Upper lobe of right lung (tissue), 1 donor: Measurements from ENCODE around the gene UTP14A. TPM values are rescaled to one million over a fixed set of nuclear protein-coding genes. Genes with fewer than 3 reads are reported as not detected.

Source experiments
- ATAC-seq: fragments of 200-7000 bp; cut with Tn5 transposase; one replicate; pipeline ENCODE4 v1.9.1; 2020; ENCODE audit warnings: mild to moderate bottlenecking, moderate library complexity
- DNase-seq: peaks from one replicate; pipeline ENCODE4 v3.0.0-alpha.2; 2020
- H3K27ac ChIP-seq: fragments of 200-600 bp; one replicate; pipeline ENCODE4 v1.8.0; 2022
- H3K27me3 ChIP-seq: fragments of 200-600 bp; one replicate; pipeline ENCODE4 v1.8.0; 2022; ENCODE audit warnings: mild to moderate bottlenecking
- H3K36me3 ChIP-seq: fragments of 200-600 bp; one replicate; pipeline ENCODE4 v1.8.0; 2022
- H3K4me1 ChIP-seq: fragments of 200-600 bp; one replicate; pipeline ENCODE4 v1.8.0; 2022
- H3K4me3 ChIP-seq: fragments of 200-600 bp; one replicate; pipeline ENCODE4 v1.8.0; 2022; ENCODE audit warnings: mild to moderate bottlenecking
- H3K9me3 ChIP-seq: fragments of 200-600 bp; one replicate; pipeline ENCODE4 v1.8.0; 2022
- intact Hi-C: fragments of 100-400 bp; cut with DNase I; formaldehyde crosslinking; loops from one replicate; pipeline ENCODE4 v1.11.0; 2022
- total RNA-seq: library from RNA; stranded (reverse); fragmentation: NEBNext Ultra II Directional; extraction: Animal tissue kit (Norgen Biotek cat#: 25700); gene quantifications from one replicate; pipeline ENCODE4 v1.2.1, GENCODE V29; 2021
- TF ChIP-seq, protein P1 (sequence below): fragments of 200-600 bp; IDR thresholded peaks from one replicate; pipeline ENCODE4 v1.8.0; 2022; ENCODE audit warnings: antibody characterized with exemption
- donor health status: DM: no; HTN: yes; CAD: no; lungs with severe emphysema.

UTP14A gene
- total RNA-seq, 1 donor from 2014 or later = 12.9 TPM

DNA sequence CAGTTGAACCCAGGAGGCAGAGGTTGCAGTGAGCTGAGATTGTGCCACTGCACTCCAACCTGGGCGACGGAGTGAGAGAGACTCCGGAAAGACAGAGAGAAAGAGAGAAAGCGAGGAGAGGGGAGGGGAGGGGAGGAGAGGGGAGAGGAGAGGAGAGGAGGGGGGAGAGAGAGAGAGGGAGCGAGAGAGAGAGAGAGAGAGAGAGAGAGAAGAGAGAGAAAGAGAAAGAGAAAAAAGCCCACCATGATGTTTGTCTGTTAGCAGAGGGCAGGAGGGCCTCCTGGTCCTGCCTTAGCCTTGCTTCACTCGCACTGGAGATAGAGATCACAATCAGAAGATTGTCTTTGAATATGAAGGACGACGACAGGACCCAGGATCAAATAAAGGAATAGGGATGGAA, 57.8 kb downstream of the UTP14A start:
- H3K4me3 ChIP-seq = no peak overlapping the region
- ATAC-seq = no peak
- no peak for DNase-seq
- H3K27ac ChIP-seq = no peak overlapping the region
- H3K27me3 ChIP-seq = no peaks in the 10 kb centered on the region
- TF ChIP-seq, protein P1, sequence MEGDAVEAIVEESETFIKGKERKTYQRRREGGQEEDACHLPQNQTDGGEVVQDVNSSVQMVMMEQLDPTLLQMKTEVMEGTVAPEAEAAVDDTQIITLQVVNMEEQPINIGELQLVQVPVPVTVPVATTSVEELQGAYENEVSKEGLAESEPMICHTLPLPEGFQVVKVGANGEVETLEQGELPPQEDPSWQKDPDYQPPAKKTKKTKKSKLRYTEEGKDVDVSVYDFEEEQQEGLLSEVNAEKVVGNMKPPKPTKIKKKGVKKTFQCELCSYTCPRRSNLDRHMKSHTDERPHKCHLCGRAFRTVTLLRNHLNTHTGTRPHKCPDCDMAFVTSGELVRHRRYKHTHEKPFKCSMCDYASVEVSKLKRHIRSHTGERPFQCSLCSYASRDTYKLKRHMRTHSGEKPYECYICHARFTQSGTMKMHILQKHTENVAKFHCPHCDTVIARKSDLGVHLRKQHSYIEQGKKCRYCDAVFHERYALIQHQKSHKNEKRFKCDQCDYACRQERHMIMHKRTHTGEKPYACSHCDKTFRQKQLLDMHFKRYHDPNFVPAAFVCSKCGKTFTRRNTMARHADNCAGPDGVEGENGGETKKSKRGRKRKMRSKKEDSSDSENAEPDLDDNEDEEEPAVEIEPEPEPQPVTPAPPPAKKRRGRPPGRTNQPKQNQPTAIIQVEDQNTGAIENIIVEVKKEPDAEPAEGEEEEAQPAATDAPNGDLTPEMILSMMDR = no peak
- no peaks in the 10 kb centered on the region for H3K36me3 ChIP-seq
- no peaks in the 10 kb centered on the region for H3K9me3 ChIP-seq
- intact Hi-C loops = no loop called here
- no peaks in the 10 kb centered on the region for H3K4me1 ChIP-seq

DNA sequence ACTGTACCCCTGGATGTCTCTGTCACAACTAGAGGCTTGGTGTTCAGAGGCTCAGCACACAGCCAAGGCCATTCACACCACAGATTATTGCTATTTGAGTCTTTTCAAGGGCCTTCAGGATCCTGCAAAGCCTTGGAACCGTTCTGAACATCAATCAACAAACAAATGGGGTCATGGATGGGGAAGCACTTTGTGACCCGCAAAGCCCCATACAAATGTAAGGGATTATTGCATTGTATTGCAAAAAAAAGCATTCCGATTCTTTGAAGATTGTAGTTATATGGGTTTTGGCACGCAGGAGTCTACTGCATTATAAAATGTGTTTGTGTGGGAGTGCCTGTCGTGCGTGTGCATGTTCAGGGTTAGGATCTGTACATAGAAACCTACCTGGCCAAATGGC, 59.2 kb downstream of the UTP14A start:
- TF ChIP-seq, protein P1 = no peak
- H3K27ac ChIP-seq = no peak overlapping the region
- no peaks in the 10 kb centered on the region for H3K27me3 ChIP-seq
- H3K4me1 ChIP-seq = no peaks in the 10 kb centered on the region
- intact Hi-C loops = no loop called here
- H3K36me3 ChIP-seq = no peaks in the 10 kb centered on the region
- no peak for ATAC-seq
- H3K4me3 ChIP-seq = no peak overlapping the region
- H3K9me3 ChIP-seq = no peaks in the 10 kb centered on the region
- no peak for DNase-seq

DNA sequence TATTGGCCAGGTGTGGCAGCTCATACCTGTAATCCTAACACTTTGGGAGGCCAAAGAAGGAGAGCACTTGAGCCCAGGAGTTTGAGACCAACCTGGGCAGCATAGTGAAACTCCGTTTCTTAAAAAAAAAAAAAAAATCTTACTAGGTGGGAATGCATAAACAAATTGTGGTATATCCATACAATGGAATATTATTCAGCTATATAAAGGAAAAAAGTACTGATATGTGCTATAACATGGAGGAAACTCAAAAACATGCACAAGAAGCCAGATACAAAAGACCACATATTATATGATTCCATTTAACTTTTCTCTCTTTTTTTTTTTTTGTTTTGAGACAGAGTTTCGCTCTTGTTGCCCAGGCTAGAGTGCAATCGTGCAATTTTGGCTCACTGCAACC, 63.0 kb downstream of the UTP14A start:
- H3K9me3 ChIP-seq = no peaks in the 10 kb centered on the region
- DNase-seq (no peak), ATAC-seq (no peak)
- H3K4me1 ChIP-seq = no peaks in the 10 kb centered on the region
- no peaks in the 10 kb centered on the region for H3K36me3 ChIP-seq
- TF ChIP-seq, protein P1 = no peak
- no peak overlapping the region for H3K27ac ChIP-seq
- intact Hi-C loops = no loop called here
- no peak overlapping the region for H3K4me3 ChIP-seq
- no peaks in the 10 kb centered on the region for H3K27me3 ChIP-seq

DNA sequence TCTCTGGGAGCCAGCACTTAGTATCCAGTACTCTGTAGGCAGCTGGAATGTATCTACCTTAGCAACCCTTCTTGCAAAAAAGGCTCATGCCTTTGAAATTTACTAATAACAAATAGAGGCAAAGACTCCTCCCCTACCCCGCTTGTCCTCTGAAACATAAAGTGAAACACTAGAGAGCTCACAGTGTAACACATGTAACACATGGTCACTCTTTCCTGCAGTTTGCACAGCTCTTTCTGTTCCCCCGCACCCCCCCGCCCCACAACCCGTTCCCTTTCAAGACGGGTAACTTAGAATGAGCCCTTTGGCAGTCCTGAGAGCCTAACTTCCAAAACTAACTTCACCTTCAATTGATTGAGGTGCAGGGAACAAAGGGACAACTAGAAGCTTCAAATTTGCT, 70.5 kb downstream of the UTP14A start:
- Histone ChIP-seq H3K9me3 (no peaks in the 10 kb centered on the region), H3K36me3 (no peaks in the 10 kb centered on the region), H3K4me3 (no peak overlapping the region), H3K4me1 (no peaks in the 10 kb centered on the region), H3K27ac (no peak overlapping the region), H3K27me3 (no peaks in the 10 kb centered on the region)
- TF ChIP-seq, protein P1 = no peak
- DNase-seq (no peak), ATAC-seq (no peak)
- intact Hi-C loops = no loop called here

Other genes starting within 250 kb of the UTP14A start
- gene XPNPEP2, start 167.2 kb upstream of the UTP14A start, total RNA-seq = 0.93 TPM
- 41.2 TPM for gene SASH3, start 126.2 kb upstream of the UTP14A start, total RNA-seq
- gene ZDHHC9, start 62.3 kb upstream of the UTP14A start, total RNA-seq = 48.4 TPM
- 15.0 TPM for gene BCORL1, start 76.5 kb downstream of the UTP14A start, total RNA-seq
- 23.8 TPM for gene ELF4, start 204.3 kb downstream of the UTP14A start, total RNA-seq